Esophagus (tissue), 2 donors: Measurements from ENCODE around the gene SMCO4. TPM values are rescaled to one million over a fixed set of nuclear protein-coding genes. Genes with fewer than 3 reads are reported as not detected.

Experiments
- H3K27ac ChIP-seq, 2 donors: one replicate each; pipeline ENCODE4 v1.5.1; 2013; ENCODE audit warnings: low read depth in 2 of 2, mild to moderate bottlenecking in 2 of 2, inconsistent platforms in 1 of 2, low read length in 1 of 2, moderate library complexity in 1 of 2
- H3K27me3 ChIP-seq, 2 donors: one replicate each; pipeline ENCODE4 v1.6.1; 2013; ENCODE audit warnings: low read length in 2 of 2, control low read depth in 1 of 2, mild to moderate bottlenecking in 1 of 2; ENCODE audit not compliant: insufficient read depth in 2 of 2, control insufficient read depth in 1 of 2
- H3K36me3 ChIP-seq, 2 donors: one replicate each; pipeline ENCODE4 v1.6.1; 2013; ENCODE audit warnings: low read length in 1 of 2; ENCODE audit not compliant: control insufficient read depth in 2 of 2, insufficient read depth in 2 of 2
- H3K4me1 ChIP-seq, 2 donors: one replicate each; pipeline ENCODE4 v1.6.1; 2013; ENCODE audit warnings: low read length in 1 of 2; ENCODE audit not compliant: control insufficient read depth in 2 of 2, insufficient read depth in 2 of 2
- H3K4me3 ChIP-seq, 2 donors: one replicate each; pipeline ENCODE4 v1.5.1; 2013; ENCODE audit warnings: low read length in 2 of 2, mild to moderate bottlenecking in 2 of 2, low read depth in 1 of 2, moderate library complexity in 1 of 2
- H3K9me3 ChIP-seq, 2 donors: one replicate each; pipeline ENCODE4 v1.6.1; 2013; ENCODE audit warnings: mild to moderate bottlenecking in 2 of 2, low read depth in 1 of 2, low read length in 1 of 2, moderate library complexity in 1 of 2; ENCODE audit not compliant: control insufficient read depth in 2 of 2, insufficient read depth in 1 of 2
- WGBS, 2 donors: extraction: QIAGEN DNeasy Blood & Tissue Kit; methylation state at CpG; one replicate each; pipeline ENCODE4 v1.1.7; 2013; 5-methylcytosine and 5-hydroxymethylcytosine counted together
- polyA plus RNA-seq, 2 donors: library from polyadenylated mRNA; stranded (reverse); fragments of 200-250 nt; gene quantifications; one replicate each; pipeline ENCODE4 v1.2.3, GENCODE V29; 2013
- donor health status: healthy with polysubstance abuse.
- donor health status: Bipolar disorder and iron deficiency.

SMCO4 gene
- polyA plus RNA-seq, 2 donors = 7.9 to 14.2 TPM

GRCh38 chr11:93498161-93498560 is 45.0 kb downstream of the SMCO4 start:
- no peaks in the 10 kb centered on the region for H3K9me3 ChIP-seq
- no peak overlapping the region for H3K27ac ChIP-seq
- no peak overlapping the region for H3K4me3 ChIP-seq
- no peaks in the 10 kb centered on the region for H3K4me1 ChIP-seq
- peaks cover 0 to 2% of the 10 kb centered on the region in 2 donors for H3K36me3 ChIP-seq
- no peaks in the 10 kb centered on the region for H3K27me3 ChIP-seq
- WGBS, 2 donors = 90 to 91% methylated on average over 4 of the region's 4 CpGs

- no peak overlapping the region for H3K4me3 ChIP-seq
- H3K27me3 ChIP-seq = no peaks in the 10 kb centered on the region
- 88 to 93% methylated on average over 2 of the region's 2 CpGs for WGBS, 2 donors
Measured at GRCh38 chr11:93497596-93497995, 45.6 kb downstream of the SMCO4 start.

GRCh38 chr11:93494357-93494756 is 48.8 kb downstream of the SMCO4 start:
- Histone ChIP-seq H3K36me3 (peaks cover 0 to 3% of the 10 kb centered on the region in 2 donors), H3K4me3 (no peak overlapping the region), H3K9me3 (no peaks in the 10 kb centered on the region), H3K27me3 (no peaks in the 10 kb centered on the region), H3K4me1 (no peaks in the 10 kb centered on the region), H3K27ac (no peak overlapping the region)
- WGBS, 2 donors = 90 to 94% methylated on average over 4 of the region's 4 CpGs

More at GRCh38 chr11:93497596-93497995, 45.6 kb downstream of the SMCO4 start:
- no peak overlapping the region for H3K27ac ChIP-seq
- H3K36me3 ChIP-seq = peaks cover 0 to 2% of the 10 kb centered on the region in 2 donors
- H3K9me3 ChIP-seq = no peaks in the 10 kb centered on the region
- H3K4me1 ChIP-seq = no peaks in the 10 kb centered on the region

GRCh38 chr11:93493252-93493897 is 49.8 kb downstream of the SMCO4 start:
- H3K36me3 ChIP-seq = peaks cover 0 to 4% of the 10 kb centered on the region in 2 donors
- no peaks in the 10 kb centered on the region for H3K27me3 ChIP-seq
- no peak overlapping the region for H3K27ac ChIP-seq
- H3K9me3 ChIP-seq = no peaks in the 10 kb centered on the region
- H3K4me3 ChIP-seq = no peak overlapping the region
- H3K4me1 ChIP-seq = no peaks in the 10 kb centered on the region
- WGBS, 2 donors = 68 to 89% methylated on average over 8 of the region's 8 CpGs

- Histone ChIP-seq H3K36me3 (peaks cover 0 to 4% of the 10 kb centered on the region in 2 donors), H3K4me1 (no peaks in the 10 kb centered on the region), H3K27me3 (no peaks in the 10 kb centered on the region), H3K9me3 (no peaks in the 10 kb centered on the region), H3K4me3 (no peak overlapping the region), H3K27ac (no peak overlapping the region)
- WGBS, 2 donors = 77 to 93% methylated on average over 8 of the region's 8 CpGs
Measured at GRCh38 chr11:93492464-93493251, 50.5 kb downstream of the SMCO4 start.

- Histone ChIP-seq H3K27me3 (no peaks in the 10 kb centered on the region), H3K36me3 (peaks cover 0 to 4% of the 10 kb centered on the region in 2 donors), H3K4me1 (no peaks in the 10 kb centered on the region), H3K4me3 (no peak overlapping the region), H3K9me3 (no peaks in the 10 kb centered on the region), H3K27ac (no peak overlapping the region)
- WGBS, 2 donors = 72 to 74% methylated on average over 5 of the region's 5 CpGs
Measured at GRCh38 chr11:93491973-93492372, 51.2 kb downstream of the SMCO4 start.

- H3K27me3 ChIP-seq = no peaks in the 10 kb centered on the region
- 60 to 69% methylated on average over 5 of the region's 5 CpGs for WGBS, 2 donors
- peaks cover 0 to 3% of the 10 kb centered on the region in 2 donors for H3K36me3 ChIP-seq
- H3K4me3 ChIP-seq = no peak overlapping the region
- H3K27ac ChIP-seq = no peak overlapping the region
- H3K4me1 ChIP-seq = no peaks in the 10 kb centered on the region
- no peaks in the 10 kb centered on the region for H3K9me3 ChIP-seq
Measured at GRCh38 chr11:93490996-93491618, 52.1 kb downstream of the SMCO4 start.

- H3K27ac ChIP-seq = no peak overlapping the region
- no peaks in the 10 kb centered on the region for H3K27me3 ChIP-seq
- H3K36me3 ChIP-seq = peaks cover 0 to 3% of the 10 kb centered on the region in 2 donors
- WGBS, 2 donors = 77 to 78% methylated on average over 3 of the region's 3 CpGs
- H3K4me1 ChIP-seq = peaks cover 0 to 4% of the 10 kb centered on the region in 2 donors
- no peak overlapping the region for H3K4me3 ChIP-seq
- H3K9me3 ChIP-seq = no peaks in the 10 kb centered on the region
Measured at GRCh38 chr11:93489841-93490240, 53.4 kb downstream of the SMCO4 start.

GRCh38 chr11:93487032-93487483 is 56.1 kb downstream of the SMCO4 start:
- Histone ChIP-seq H3K27ac (no peak overlapping the region), H3K4me1 (peaks cover 0 to 4% of the 10 kb centered on the region in 2 donors)
- 71 to 84% methylated on average over 7 of the region's 7 CpGs for WGBS, 2 donors

More at GRCh38 chr11:93487032-93487483, 56.1 kb downstream of the SMCO4 start:
- Histone ChIP-seq H3K9me3 (no peaks in the 10 kb centered on the region), H3K36me3 (peaks cover 0 to 3% of the 10 kb centered on the region in 2 donors), H3K4me3 (no peak overlapping the region), H3K27me3 (no peaks in the 10 kb centered on the region)
